ENCODE results near the gene XRCC1.

Gene XRCC1

GRCh38 chr19:43511324-43511723, 64.0 kb downstream of the XRCC1 start:
- DNase-seq = no peak

GRCh38 chr19:43510713-43511112, 64.6 kb downstream of the XRCC1 start:
- no peak for DNase-seq

- no peak for DNase-seq
These were observed 67.4 kb downstream of the XRCC1 start for GRCh38 chr19:43507880-43508279.

- no peak for DNase-seq
These were observed 68.7 kb downstream of the XRCC1 start for GRCh38 chr19:43506629-43507028.

GRCh38 chr19:43505941-43506340, 69.4 kb downstream of the XRCC1 start:
- DNase-seq = no peak

DNA sequence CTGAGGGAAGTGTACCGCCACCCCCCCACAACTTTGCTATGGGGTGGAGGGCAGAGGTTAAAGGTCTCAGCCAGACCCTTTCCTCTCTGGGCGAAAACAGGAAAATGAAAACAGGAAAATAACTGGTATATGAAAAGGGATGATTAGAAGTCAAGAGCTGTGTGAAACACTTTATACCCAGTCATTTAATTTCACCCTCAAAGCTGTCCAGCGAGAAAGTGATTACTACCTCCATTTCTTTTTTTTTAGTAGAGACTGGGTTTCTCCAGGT, 70.2 kb downstream of the XRCC1 start:
- no peak for DNase-seq

GRCh38 chr19:43504426-43505185, 70.7 kb downstream of the XRCC1 start, which contains the start of gene PHLDB3:
Gene PHLDB3 (minus strand): TSS chr19:43504746. CDS start chr19:43504118, 628 bp downstream.
- peak in 1 of 2 experiments; percentile 29 for DNase-seq

- DNase-seq = peak; percentile 95 to 97
These were observed 71.6 kb downstream of the XRCC1 start for GRCh38 chr19:43503501-43504425.

GRCh38 chr19:43502419-43502976, 72.8 kb downstream of the XRCC1 start:
- DNase-seq = no peak

DNA sequence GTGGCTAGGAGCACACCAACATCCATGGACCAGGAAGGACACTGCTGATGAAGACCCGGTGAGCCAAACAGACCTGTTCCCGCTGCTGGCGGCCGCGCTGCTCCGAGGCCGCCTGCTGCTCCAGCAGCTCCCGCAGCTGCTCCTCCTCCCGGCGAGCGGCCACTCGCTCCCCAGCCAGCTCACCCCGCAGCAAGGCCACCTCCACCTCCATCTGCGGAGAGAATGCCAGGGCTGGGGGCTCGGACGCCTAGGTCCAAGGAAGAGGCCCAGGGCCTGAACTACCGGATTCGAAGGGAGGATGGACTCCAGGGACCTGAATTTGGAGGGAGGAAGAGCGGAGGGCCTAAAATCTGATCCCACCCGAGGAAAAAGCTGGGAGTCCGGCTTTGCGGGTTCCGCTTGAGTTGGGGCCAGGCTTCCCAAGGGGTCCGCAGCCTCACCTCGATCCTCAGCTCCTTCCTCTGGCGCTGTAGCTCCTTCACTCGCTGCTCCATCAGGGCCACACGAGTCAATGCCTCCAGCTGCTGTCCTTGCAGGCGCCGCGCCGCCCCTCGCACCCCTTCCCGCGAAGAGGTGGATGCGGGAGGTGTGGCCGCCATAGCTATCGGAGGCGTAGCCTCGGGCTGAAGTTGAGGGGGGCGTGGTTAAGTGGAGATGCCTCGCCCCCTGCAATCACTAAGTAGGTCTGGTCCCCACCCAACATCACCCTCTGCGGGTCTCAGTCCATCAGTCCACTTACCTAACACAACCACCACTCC, 73.5 kb downstream of the XRCC1 start:
- DNase-seq = no peak

GRCh38 chr19:43499042-43499441, 76.3 kb downstream of the XRCC1 start:
- DNase-seq = no peak

DNA sequence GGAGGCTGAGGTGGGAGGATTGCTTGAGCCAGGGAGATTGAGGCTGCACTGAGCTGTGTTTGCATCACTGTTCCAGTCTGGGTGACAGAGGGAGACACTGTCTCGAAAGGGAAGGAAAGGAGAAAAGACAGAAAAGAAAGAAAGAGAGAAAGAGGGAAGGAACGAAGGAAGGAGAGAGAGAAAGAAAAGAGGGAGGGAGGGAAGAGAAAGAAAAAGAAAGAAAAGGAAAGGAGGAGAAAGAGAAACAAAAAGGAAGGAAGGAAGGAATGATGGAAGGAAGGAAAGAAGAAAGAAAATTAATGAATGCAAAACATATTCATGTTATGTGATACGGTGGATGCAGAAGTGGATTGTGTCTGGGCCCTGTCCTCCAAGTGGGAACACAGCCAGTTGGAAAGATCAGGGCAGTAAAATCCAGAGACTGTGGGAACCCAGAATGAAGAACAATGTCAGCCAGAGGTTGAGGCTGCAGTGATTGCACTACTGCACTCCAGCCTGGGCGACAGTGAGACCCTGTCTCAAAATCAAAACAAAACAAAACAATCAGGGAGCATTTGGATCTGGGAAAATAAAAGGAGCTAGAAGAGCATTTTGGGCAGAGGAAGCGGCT, 77.0 kb downstream of the XRCC1 start:
- no peak for DNase-seq

DNA sequence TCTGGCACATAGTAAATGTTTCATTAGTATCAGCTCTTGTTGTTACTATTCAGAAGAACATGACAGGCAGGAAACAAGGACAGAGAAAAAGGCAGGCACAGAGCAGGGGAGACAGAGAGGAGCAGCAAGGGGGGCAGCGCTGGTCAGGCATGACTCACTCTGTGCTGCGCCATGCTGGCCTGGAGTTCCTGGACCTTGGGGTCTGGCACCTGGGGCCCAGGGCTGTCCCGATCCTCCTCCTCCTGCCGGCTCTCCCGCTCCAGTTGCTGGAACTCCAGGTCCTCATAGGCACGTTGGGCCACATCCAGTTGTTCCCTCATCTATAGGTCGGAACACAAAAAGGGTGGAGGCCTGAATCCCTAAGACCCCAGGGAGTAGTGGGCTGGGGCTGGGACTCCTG, 78.4 kb downstream of the XRCC1 start:
- no peak for DNase-seq

DNA sequence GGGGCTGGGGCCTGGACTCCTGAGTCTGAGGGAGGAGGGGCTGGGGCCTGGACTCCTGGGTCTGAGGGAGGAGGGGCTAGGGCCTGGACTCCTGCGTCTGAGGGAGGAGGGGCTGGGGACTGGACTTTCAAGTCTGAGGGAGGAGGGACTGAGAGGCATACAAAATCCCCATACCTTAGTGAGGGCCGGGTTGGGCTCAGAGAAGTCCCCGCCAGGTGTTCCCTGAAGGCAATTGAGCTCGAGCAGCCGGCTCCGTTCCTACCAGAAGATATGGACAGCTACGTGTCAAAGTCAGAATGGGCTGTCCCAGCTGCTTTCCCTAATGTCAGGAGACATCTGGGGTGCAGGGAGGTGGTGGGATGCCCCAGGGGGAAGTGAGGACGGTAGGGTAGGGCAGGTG, 80.2 kb downstream of the XRCC1 start:
- no peak for DNase-seq
